GM21381 (cell line): ENCODE measurements around the gene ULK1.

ENCODE experiments used
- ATAC-seq: cut with Tn5 transposase; IDR thresholded peaks from one replicate; pipeline ENCODE4 v1.9.1; 2021; ENCODE audit warnings: mild to moderate bottlenecking, moderate library complexity; ENCODE audit not compliant: unreplicated experiment

Gene ULK1

DNA sequence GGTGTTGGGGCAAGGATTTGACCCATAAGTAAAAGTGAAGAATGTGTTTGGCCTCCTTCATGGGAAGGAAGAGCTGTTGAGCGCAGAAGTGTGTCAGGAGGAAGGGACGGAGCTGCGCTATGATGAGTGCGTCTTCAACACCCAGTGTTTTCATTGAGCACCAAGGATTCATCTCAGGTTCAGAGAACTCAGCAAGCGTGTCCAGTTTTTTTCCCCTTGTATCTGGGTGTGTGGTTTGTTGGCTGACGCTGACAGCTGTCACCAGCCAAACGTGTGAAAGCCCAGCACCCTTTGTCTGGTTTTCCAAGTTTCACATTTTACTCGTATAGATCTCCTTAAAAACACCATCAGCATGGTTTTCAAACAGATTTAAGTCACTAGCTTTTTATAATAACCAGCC lies 67.6 kb downstream of the ULK1 start:
- no peak for ATAC-seq

DNA sequence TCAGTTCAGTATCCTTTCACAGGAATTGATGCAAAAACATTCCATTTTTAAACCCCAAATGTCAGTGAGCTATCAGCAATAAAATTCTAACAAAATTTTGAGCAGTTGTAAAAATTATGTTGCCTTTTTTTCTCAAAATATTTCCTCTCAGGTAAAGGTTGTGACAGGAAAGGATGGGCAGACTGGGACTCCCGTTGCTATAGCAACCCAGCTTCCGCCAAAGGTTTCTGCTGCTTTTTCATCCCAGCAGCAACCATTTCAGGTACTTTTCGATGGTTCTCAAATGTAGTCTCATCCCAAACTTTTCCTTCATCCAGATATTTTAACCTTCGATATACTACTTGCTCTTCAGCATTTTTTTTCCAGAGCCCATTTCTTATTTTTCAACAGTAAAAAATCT lies 69.0 kb downstream of the ULK1 start:
- ATAC-seq: no peak

DNA sequence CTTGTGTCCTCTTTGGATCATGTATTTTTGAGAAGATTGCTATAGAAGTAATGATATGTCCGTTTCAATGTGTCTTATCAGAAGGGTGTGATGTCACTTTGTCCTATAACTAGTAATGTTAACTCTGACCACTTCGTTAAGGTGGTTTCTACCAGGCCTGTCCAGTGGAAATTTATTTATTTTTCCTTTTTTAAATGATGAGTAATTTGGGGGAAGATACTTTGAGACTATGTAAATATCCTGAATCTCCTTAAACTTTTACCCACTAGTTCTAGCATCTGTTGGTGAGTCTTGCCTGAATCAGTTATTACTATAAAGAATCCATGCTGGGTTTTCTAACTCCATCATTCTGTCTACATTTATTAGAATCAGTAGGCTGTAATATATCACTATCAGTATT lies 70.7 kb downstream of the ULK1 start:
- no peak for ATAC-seq

DNA sequence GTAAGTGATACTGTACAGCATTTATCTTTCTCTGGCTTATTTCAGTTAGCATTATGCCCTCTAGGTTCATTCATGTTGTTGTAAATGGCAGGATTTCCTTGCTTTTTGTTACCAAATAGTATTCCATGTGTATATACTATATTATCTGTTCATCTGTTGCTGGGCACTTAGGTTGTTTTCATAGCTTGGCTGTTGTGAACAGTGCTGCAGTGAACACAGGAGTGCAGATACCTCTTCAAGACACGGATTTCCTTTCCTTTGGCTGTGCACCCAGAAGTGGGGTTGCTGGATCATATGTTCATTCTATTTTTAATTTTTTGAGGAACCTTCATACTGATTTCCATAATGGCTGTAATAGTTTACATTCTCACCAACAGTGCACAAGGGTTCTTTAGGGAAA lies 76.8 kb downstream of the ULK1 start:
- ATAC-seq: no peak
